Ovary (tissue), 9 donors: ENCODE results near the gene GRID1. TPM values are rescaled to one million over a fixed set of nuclear protein-coding genes. Genes with fewer than 3 reads are reported as not detected.

ENCODE experiments used
- DNase-seq, 5 donors: peaks; one replicate each; pipeline ENCODE4 v3.0.0-alpha.2; 2019 to 2020
- H3K27ac ChIP-seq, 2 donors: fragments of 200-600 bp; one replicate each; pipeline versions ENCODE4 v1.5.1 to v1.8.0; 2019 to 2022
- H3K27me3 ChIP-seq: fragments of 200-600 bp; one replicate; pipeline ENCODE4 v1.8.0; 2022
- H3K36me3 ChIP-seq: fragments of 200-600 bp; sonication (generic); one replicate; pipeline ENCODE4 v1.5.1; 2019
- H3K4me1 ChIP-seq: one replicate; pipeline ENCODE4 v1.8.1; 2013; ENCODE audit warnings: mild to moderate bottlenecking, moderate library complexity; ENCODE audit not compliant: insufficient read depth
- H3K4me3 ChIP-seq: fragments of 200-600 bp; sonication (generic); one replicate; pipeline ENCODE4 v1.5.1; 2017
- H3K9me3 ChIP-seq, 2 donors: fragments of 200-600 bp in 1 of 2; sonication (generic) in 1 of 2; one replicate each; pipeline versions ENCODE4 v1.5.1 to v1.8.1; 2013 to 2019; ENCODE audit warnings: mild to moderate bottlenecking in 1 of 2, moderate library complexity in 1 of 2
- CTCF ChIP-seq, 3 donors: fragments of 450-650 bp in 2 of 3; fragments of 200-600 bp in 1 of 3; IDR thresholded peaks; one replicate each; pipeline versions ENCODE4 v1.5.1 to v1.8.0; 2016 to 2022; ENCODE audit warnings: antibody characterized with exemption in 3 of 3, mild to moderate bottlenecking in 1 of 3
- EP300 ChIP-seq: sonication (generic); formaldehyde crosslinking; IDR thresholded peaks from one replicate; pipeline ENCODE4 v1.6.1; 2017; ENCODE audit warnings: antibody characterized with exemption
- POLR2A ChIP-seq: fragments of 450-650 bp; IDR thresholded peaks from one replicate; pipeline ENCODE4 v1.6.1; 2017; ENCODE audit warnings: antibody characterized with exemption, mild to moderate bottlenecking, moderate library complexity
- whole genome bisulfite sequencing, 3 donors: extraction: QIAGEN DNeasy Blood & Tissue Kit in 1 of 3; methylation state at CpG; one replicate each; pipeline versions ENCODE4 v1.1.5 to v1.1.7; 2013 to 2017; 5-methylcytosine and 5-hydroxymethylcytosine counted together
- intact Hi-C, 4 donors: fragments of 100-400 bp; cut with DNase I; formaldehyde crosslinking; loops; one replicate each; pipeline versions ENCODE4 v1.11.0 to v1.15.1; 2022 to 2023
- polyA plus RNA-seq, 2 donors: library from polyadenylated mRNA; stranded (reverse); fragments of 200-250 nt in 1 of 2; fragments of 350-450 nt in 1 of 2; fragmentation: Illumina TruSeq in 1 of 2; extraction: RNeasy Lipid Tissue Mini Kit (QIAGEN cat#74804) in 1 of 2; gene quantifications; one replicate each; pipeline ENCODE4 v1.2.3, GENCODE V29; 2013 to 2014
- total RNA-seq, 7 donors: library from RNA; depleted of rRNA in 2 of 7; stranded (reverse); fragments of >200 nt in 2 of 7; fragmentation: NEBNext Ultra II Directional in 3 of 7; extraction: Animal tissue kit (Norgen Biotek cat#: 25700) in 3 of 7; gene quantifications; one replicate each; pipeline versions ENCODE4 v1.1.0 to v1.2.4, GENCODE V29; 2016 to 2023
- donor health status: DM: no; HTN: no; CAD: no; lungs with moderate emphysema.
- donor health status: DM: no; HTN: no; CAD: no.
- donor health status: Bipolar disorder and iron deficiency.
- donor health status: DM: yes; HTN: yes; CAD: no.
- donor health status: DM: no; HTN: no; CAD: no.
- donor health status: DM: yes; HTN: yes; CAD: no.

Gene GRID1
- total and polyA plus RNA-seq, 9 donors = 0.57 to 6.2 (median 1.8) TPM

- Histone ChIP-seq H3K9me3 (no peaks in the 10 kb centered on the region), H3K27ac (no peak overlapping the region), H3K36me3 (no peaks in the 10 kb centered on the region), H3K4me1 (no peaks in the 10 kb centered on the region), H3K4me3 (no peak overlapping the region), H3K27me3 (no peaks in the 10 kb centered on the region)
- WGBS, 3 donors = 62 to 81% (median 63%) methylated on average over 13 of the region's 13 CpGs
- peak in 1 of 5 donors; percentile 2 for DNase-seq
- TF ChIP-seq CTCF (IDR thresholded peaks at IDR 0.05) = no peak
- no peak for TF ChIP-seq EP300
- TF ChIP-seq POLR2A = no peak
- intact Hi-C loops = no loop called here
Measured at GRCh38 chr10:86292462-86293395, 73.9 kb downstream of the GRID1 start.

- intact Hi-C loops = no loop called here
- no peak for TF ChIP-seq POLR2A
- no peak for TF ChIP-seq EP300
- no peak for TF ChIP-seq CTCF (IDR thresholded peaks at IDR 0.05)
- Histone ChIP-seq H3K4me3 (no peak overlapping the region), H3K9me3 (no peaks in the 10 kb centered on the region), H3K4me1 (no peaks in the 10 kb centered on the region), H3K27me3 (no peaks in the 10 kb centered on the region), H3K36me3 (no peaks in the 10 kb centered on the region), H3K27ac (no peak overlapping the region)
- DNase-seq = peak in 1 of 5 donors; percentile 2
- WGBS, 3 donors = 63 to 65% (median 64%) methylated on average over 12 of the region's 12 CpGs
Measured at GRCh38 chr10:86291616-86292340, 74.8 kb downstream of the GRID1 start.

- DNase-seq = peak in 1 of 5 donors; percentile 1
- H3K4me3 ChIP-seq = no peak overlapping the region
- intact Hi-C loops = no loop called here
- H3K27me3 ChIP-seq = no peaks in the 10 kb centered on the region
- 77 to 82% (median 80%) methylated on average over 9 of the region's 9 CpGs for WGBS, 3 donors
- TF ChIP-seq CTCF (IDR thresholded peaks at IDR 0.05) (no peak), EP300 (no peak), POLR2A (no peak)
- H3K9me3 ChIP-seq = no peaks in the 10 kb centered on the region
- H3K4me1 ChIP-seq = no peaks in the 10 kb centered on the region
- no peak overlapping the region for H3K27ac ChIP-seq
- no peaks in the 10 kb centered on the region for H3K36me3 ChIP-seq
Measured at GRCh38 chr10:86290933-86291615, 75.5 kb downstream of the GRID1 start.

- TF ChIP-seq POLR2A = no peak
- TF ChIP-seq CTCF (IDR thresholded peaks at IDR 0.05) = no peak
- TF ChIP-seq EP300 = no peak
- WGBS, 3 donors = 60 to 64% (median 63%) methylated on average over 2 of the region's 2 CpGs
- DNase-seq = no peak
- intact Hi-C loops = no loop called here
- Histone ChIP-seq H3K27ac (no peak overlapping the region), H3K4me3 (no peak overlapping the region), H3K4me1 (no peaks in the 10 kb centered on the region), H3K36me3 (no peaks in the 10 kb centered on the region), H3K9me3 (no peaks in the 10 kb centered on the region), H3K27me3 (no peaks in the 10 kb centered on the region)
Measured at GRCh38 chr10:86289577-86289868, 77.1 kb downstream of the GRID1 start.
